Naive thymus-derived CD8-positive, alpha-beta T cell (primary cell): ENCODE data around the gene BCL7C. TPM values are rescaled to one million over a fixed set of nuclear protein-coding genes. Genes with fewer than 3 reads are reported as not detected.

Experiments used
- ATAC-seq, 2 donors: fragments of 150-1000 bp; cut with Tn5 transposase in 1 of 2; sonication (Bioruptor Pico), chemical (Tn5 transposase) in 1 of 2; 1 replicate in 1 of 2; 2 replicates in 1 of 2; pipeline ENCODE4 v1.10.0; 2021; ENCODE audit warnings: mild to moderate bottlenecking in 2 of 2, moderate library complexity in 2 of 2
- POLR2A ChIA-PET: fragments of 350-600 bp; sonication (Branson Sonifier 250); formaldehyde crosslinking; loops from one replicate; lab custom pipeline; 2021; ENCODE audit warnings: antibody characterized with exemption; lab: Charles Lee
- DNase-seq, 10 donors: peaks; one replicate each; pipeline versions ENCODE4 v3.0.0 to v3.0.0-alpha.2; 2020 to 2022
- H3K27ac Mint-ChIP-seq, 10 donors: one replicate each; pipeline ENCODE4 v1.8.0; 2020 to 2022; ENCODE audit warnings: mild to moderate bottlenecking in 10 of 10, mixed read lengths in 10 of 10, moderate library complexity in 4 of 10, inconsistent platforms in 1 of 10
- H3K27me3 Mint-ChIP-seq, 5 donors: one replicate each; pipeline ENCODE4 v1.8.0; 2021 to 2022; ENCODE audit warnings: mixed read lengths in 5 of 5
- H3K36me3 Mint-ChIP-seq, 3 donors: one replicate each; pipeline ENCODE4 v1.8.0; 2020 to 2022; ENCODE audit warnings: mixed read lengths in 3 of 3, mild to moderate bottlenecking in 2 of 3, inconsistent platforms in 1 of 3
- H3K4me1 Mint-ChIP-seq, 4 donors: one replicate each; pipeline ENCODE4 v1.8.0; 2021 to 2022; ENCODE audit warnings: mixed read lengths in 4 of 4
- H3K4me3 Mint-ChIP-seq, 10 donors: one replicate each; pipeline ENCODE4 v1.8.0; 2020 to 2022; ENCODE audit warnings: mild to moderate bottlenecking in 10 of 10, mixed read lengths in 10 of 10, moderate library complexity in 6 of 10, inconsistent platforms in 1 of 10
- H3K9me3 Mint-ChIP-seq, 9 donors: one replicate each; pipeline ENCODE4 v1.8.0; 2020 to 2022; ENCODE audit warnings: mixed read lengths in 9 of 9, mild to moderate bottlenecking in 3 of 9, inconsistent platforms in 1 of 9, moderate library complexity in 1 of 9
- polyA plus RNA-seq, 3 donors: library from polyadenylated mRNA; unstranded; fragments of 300-500 nt; fragmentation: Illumina TruSeq; gene quantifications; one replicate each; pipeline ENCODE4 v1.2.3, GENCODE V29; 2021
- total RNA-seq, 8 experiments: library from RNA in 2 of 8; stranded (reverse) in 2 of 8; gene quantifications; one replicate each; pipeline ENCODE4 v1.2.3 and lab custom pipeline; 2021 to 2026

Gene BCL7C
- total and polyA plus RNA-seq, 5 experiments from 2014 or later, result 24.2 to 38.8 (median 33.9) TPM

- POLR2A ChIA-PET, result interaction anchor here (1.3 to 2.0 kb wide), 2 partner anchors 14 to 122 kb away, joined by 3 to 7 read pairs; no protein-coding TSS in a partner anchor
- peak in 2 of 10 donors; percentile 21 to 30 for DNase-seq
- no peaks in the 10 kb centered on the region for H3K27me3 Mint-ChIP-seq
- H3K27ac Mint-ChIP-seq, result peak overlapping the region in 2 of 10 donors; percentile 5 to 37
- no peak overlapping the region for H3K4me3 Mint-ChIP-seq
- H3K4me1 Mint-ChIP-seq, result peaks cover 16 to 32% (median 20%) of the 10 kb centered on the region in 4 donors
- H3K36me3 Mint-ChIP-seq, result peaks cover 0 to 15% (median 1%) of the 10 kb centered on the region in 3 donors
- ATAC-seq, result peak in 1 of 2 donors; percentile 6
- H3K9me3 Mint-ChIP-seq, result no peaks in the 10 kb centered on the region
These were observed 34.0 kb upstream of the BCL7C start for GRCh38 chr16:30927789-30928378.

DNA sequence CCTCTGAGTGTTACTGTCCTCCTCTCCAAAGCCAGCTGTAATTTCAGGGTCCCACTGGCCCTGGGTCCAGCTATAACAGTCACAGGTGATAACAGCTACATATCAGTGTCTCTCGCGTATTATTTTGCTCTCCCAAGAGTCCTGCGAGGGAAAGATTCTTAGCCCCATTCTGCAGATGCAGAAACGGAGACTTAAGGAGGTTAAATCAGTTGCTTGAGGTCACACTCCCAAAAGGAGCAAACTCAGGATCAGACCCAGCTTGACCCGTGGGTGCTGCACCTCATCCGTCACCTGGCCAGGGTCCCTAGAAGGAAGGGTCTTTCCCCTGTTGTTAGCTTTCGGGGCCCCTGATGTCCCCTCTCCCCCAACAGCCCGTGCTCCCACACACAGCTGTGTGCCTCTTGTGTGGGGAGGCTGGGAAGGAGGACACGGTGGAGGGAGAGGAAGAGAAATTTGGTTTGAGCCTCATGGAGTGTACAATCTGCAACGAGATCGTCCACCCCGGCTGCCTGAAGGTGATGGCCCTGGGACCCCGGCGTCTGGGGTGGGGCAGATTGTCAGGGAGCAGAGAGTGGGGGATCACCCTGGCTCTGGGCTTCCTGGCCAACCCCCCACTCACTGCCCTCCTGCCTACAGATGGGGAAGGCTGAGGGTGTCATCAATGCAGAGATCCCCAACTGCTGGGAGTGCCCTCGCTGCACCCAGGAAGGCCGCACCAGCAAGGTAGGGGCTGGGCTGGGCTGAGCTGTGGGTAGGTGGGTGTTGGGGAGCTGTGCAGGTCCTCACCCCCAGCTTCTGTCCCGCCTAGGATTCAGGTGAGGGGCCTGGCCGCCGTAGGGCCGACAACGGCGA is 33.3 kb upstream of the BCL7C start:
- DNase-seq, result no peak
- Mint-ChIP-seq H3K27ac (peak overlapping the region in 4 of 10 donors; percentile 2 to 67 (median 44)), H3K36me3 (peaks cover 0 to 7% (median 0%) of the 10 kb centered on the region in 3 donors), H3K9me3 (no peaks in the 10 kb centered on the region), H3K27me3 (no peaks in the 10 kb centered on the region), H3K4me3 (peak overlapping the region in 3 of 10 donors; percentile 26 to 76 (median 49)), H3K4me1 (peaks cover 18 to 32% (median 22%) of the 10 kb centered on the region in 4 donors)
- ATAC-seq, result no peak
- POLR2A ChIA-PET, result interaction anchor here (1.3 to 2.0 kb wide), 2 partner anchors 15 to 122 kb away, joined by 3 to 7 read pairs; no protein-coding TSS in a partner anchor

DNA sequence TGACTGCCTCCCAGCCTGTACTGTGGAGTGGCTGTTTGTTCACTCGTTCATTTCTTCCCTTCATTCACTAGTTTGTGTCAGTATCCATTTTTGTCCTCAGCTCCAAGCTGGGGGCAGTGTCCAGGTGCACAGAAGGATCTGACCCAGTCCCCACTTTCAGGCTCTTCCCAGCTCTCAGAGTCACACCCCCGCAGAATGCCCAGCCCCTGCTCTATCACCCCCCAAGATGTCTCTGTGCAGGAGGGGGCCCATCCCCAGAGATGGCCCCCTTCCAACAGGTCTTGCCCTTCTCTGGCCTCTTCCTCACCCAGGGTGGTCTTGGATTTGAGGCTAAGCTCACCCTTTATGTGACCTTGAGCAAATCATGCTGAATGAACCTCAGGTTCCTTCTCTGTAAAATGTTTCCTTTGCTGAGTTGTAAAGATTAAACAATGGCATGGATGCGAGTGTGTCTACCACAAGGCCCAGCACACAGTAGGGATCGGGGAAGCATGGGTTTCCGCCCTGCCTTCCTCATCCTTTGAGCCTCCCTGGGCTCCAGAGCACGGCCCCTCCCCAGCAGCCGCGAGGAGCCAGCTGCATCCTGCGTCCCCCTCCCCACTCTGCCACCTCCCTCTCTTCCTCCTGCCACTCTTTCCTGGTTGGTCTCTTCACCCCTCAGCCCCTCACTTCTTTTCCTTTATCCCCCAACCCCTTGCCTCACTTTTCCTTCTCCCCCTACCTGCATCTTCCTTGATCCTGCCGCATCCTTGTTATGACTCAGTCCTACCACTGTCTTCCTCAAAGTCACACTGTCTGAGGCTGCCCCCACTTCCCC is 32.3 kb upstream of the BCL7C start:
- ATAC-seq, result no peak
- POLR2A ChIA-PET, result interaction anchor here (1.2 to 2.0 kb wide), 2 partner anchors 16 to 21 kb away, joined by 3 to 7 read pairs; no protein-coding TSS in a partner anchor
- H3K4me3 Mint-ChIP-seq, result peak overlapping the region in 8 of 10 donors; percentile 38 to 86 (median 55)

GRCh38 chr16:30925632-30925987 is 31.7 kb upstream of the BCL7C start:
- no peaks in the 10 kb centered on the region for H3K27me3 Mint-ChIP-seq
- ATAC-seq (no peak), DNase-seq (no peak)
- no peaks in the 10 kb centered on the region for H3K9me3 Mint-ChIP-seq
- POLR2A ChIA-PET, result interaction anchor here (0.8 to 1.2 kb wide), 2 partner anchors 21 to 944 kb away, joined by 3 read pairs; no protein-coding TSS in a partner anchor
- H3K36me3 Mint-ChIP-seq, result peaks cover 0 to 3% (median 0%) of the 10 kb centered on the region in 3 donors
- peak overlapping the region in 7 of 10 donors; percentile 38 to 86 (median 60) for H3K4me3 Mint-ChIP-seq
- H3K4me1 Mint-ChIP-seq, result peaks cover 21 to 36% (median 28%) of the 10 kb centered on the region in 4 donors
- peak overlapping the region in 1 of 10 donors; percentile 37 for H3K27ac Mint-ChIP-seq

More for the DNA sequence above, 32.3 kb upstream of the BCL7C start:
- Mint-ChIP-seq H3K9me3 (no peaks in the 10 kb centered on the region), H3K27me3 (no peaks in the 10 kb centered on the region), H3K4me1 (peaks cover 22 to 36% (median 28%) of the 10 kb centered on the region in 4 donors), H3K27ac (peak overlapping the region in 5 of 10 donors; percentile 2 to 67 (median 37)), H3K36me3 (peaks cover 0 to 7% (median 0%) of the 10 kb centered on the region in 3 donors)
- no peak for DNase-seq

- POLR2A ChIA-PET, result interaction anchor here (0.8 to 2.3 kb wide), 2 partner anchors 50 to 944 kb away, joined by 3 to 9 read pairs; no protein-coding TSS in a partner anchor
- Mint-ChIP-seq H3K4me3 (peak overlapping the region; percentile 31 to 81 (median 70)), H3K27ac (peak overlapping the region in 7 of 10 donors; percentile 16 to 76 (median 65))
These were observed 31.2 kb upstream of the BCL7C start for GRCh38 chr16:30924913-30925631.

DNA sequence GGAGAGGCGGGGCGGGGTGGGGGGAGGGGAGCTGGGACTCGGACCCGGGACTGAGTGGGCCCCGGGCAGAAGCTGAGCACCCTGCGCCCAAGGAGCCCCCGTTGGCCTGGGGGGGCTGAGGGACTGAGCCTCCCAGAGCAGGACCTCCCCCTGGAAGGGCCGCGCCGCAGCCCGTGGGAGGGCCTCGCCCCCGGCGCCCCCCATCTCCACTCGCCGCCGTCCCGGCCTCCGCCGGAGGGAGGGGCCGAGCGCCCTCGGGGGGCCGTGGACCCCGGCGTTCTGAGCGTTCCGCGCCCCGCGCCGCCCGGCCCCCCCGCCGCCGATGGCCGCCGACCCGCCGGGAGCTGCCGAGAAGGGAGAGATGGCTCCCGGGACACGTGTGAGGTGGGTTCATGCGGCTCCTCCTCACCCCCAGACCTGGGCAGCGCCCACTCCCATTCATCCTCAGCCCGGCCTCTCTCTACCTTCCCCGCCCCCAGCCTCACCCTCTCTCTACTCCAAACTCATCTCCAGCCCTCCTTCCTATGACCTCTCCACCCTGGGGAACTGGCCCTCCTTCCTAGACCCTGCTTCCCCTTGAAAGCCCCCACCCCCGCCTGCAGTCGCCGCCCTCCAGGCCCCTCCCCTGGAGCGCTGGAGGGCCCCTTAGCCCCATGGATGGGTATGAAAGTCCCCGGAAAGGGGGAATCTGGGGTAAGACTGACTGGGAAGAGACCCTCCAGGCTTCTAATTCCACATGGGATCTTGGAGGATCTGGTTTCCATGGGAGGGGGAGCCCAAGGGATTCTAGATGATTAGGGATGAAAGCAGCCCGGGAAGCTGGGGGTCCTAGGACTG is 30.4 kb upstream of the BCL7C start:
- Mint-ChIP-seq H3K27ac (peak overlapping the region in 6 of 10 donors; percentile 46 to 76 (median 67)), H3K4me1 (peaks cover 21 to 36% (median 28%) of the 10 kb centered on the region in 4 donors), H3K27me3 (no peaks in the 10 kb centered on the region), H3K36me3 (no peaks in the 10 kb centered on the region), H3K4me3 (peak overlapping the region; percentile 31 to 87 (median 70)), H3K9me3 (no peaks in the 10 kb centered on the region)
- POLR2A ChIA-PET, result interaction anchor here (0.8 to 2.3 kb wide), 5 partner anchors 22 to 546 kb away, joined by 3 to 9 read pairs (median 4); partner anchors contain the start of genes KAT8 and SETD1A
- peak in 1 of 10 donors; percentile 19 for DNase-seq
- ATAC-seq, result no peak

More at GRCh38 chr16:30924913-30925631, 31.2 kb upstream of the BCL7C start:
- ATAC-seq (no peak), DNase-seq (no peak)
- Mint-ChIP-seq H3K27me3 (no peaks in the 10 kb centered on the region), H3K9me3 (no peaks in the 10 kb centered on the region), H3K4me1 (peaks cover 21 to 36% (median 28%) of the 10 kb centered on the region in 4 donors), H3K36me3 (no peaks in the 10 kb centered on the region)

DNA sequence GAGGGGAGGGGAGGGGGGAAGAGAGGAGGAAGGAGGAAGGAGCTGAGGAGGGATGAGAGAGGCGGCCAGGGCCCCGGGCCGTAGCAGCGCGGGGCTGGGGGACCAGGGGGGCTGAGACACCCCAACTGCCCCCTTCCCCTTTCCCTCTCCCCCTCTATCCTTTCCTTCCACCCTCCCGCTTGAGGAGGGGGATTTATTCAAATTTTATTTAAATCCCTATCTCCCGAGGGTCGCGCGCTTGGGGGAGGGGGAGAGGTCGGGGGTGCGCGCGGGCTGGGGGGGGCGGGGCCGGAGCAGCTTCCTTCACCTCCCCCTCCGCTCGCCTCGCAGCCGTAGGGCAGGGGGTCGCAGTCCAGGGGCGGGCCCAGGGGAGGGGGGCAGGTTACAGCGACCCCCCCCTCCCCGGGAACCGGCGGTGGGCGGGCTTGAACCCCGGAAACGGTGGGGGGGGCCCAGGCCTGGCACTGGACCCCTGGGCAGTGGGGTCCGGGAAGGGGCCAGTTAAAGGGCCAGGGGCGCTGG is 29.7 kb upstream of the BCL7C start, which contains the start of gene FBXL19:
TSS of gene FBXL19 (plus strand) at position 19 of the 522 bp plus-strand sequence. CDS start 2,183 bp downstream, outside the sequence.
- no peak for DNase-seq
- no peak for ATAC-seq
- no peaks in the 10 kb centered on the region for H3K36me3 Mint-ChIP-seq
- peak within 1 kb of the TSS; percentile 97 to 100 (median 99) for H3K27ac Mint-ChIP-seq
- peaks cover 21 to 36% (median 28%) of the 10 kb centered on the region in 4 donors for H3K4me1 Mint-ChIP-seq
- no peaks in the 10 kb centered on the region for H3K9me3 Mint-ChIP-seq
- no peaks in the 10 kb centered on the region for H3K27me3 Mint-ChIP-seq
- H3K4me3 Mint-ChIP-seq, result peak within 1 kb of the TSS; percentile 96 to 100 (median 99)
- POLR2A ChIA-PET, result interaction anchor here (0.8 to 2.3 kb wide), 6 partner anchors 21 to 545 kb away, joined by 3 to 9 read pairs (median 4); partner anchors contain the start of genes KAT8 and SETD1A

DNA sequence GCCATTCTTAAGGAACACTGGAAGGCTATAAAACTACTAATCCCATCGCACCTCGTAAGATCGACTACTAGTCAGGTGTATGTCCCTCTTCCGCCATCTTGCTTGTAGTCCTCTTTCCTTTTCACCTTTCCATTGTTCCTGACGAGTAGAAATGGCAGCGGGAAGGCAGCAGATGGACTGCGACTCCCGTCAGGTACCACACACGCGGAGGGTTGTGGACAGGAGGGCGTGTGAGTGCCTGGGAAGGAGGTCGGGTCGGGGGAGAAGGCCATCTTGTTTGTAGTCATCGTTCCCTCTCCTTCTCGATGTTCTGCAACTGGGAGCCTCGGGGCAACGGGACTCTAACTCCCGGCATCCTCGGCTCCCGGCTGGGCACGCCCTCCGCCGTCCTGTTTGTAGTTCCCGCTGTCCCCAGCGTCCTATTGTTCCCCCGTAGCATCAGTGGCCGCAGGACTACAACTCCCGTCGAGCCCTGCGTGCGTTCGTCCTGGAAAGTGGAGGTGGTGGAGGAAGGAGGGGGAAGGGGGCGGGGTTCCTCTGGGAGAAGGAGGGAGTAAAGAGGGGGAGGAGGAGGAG is 29.2 kb upstream of the BCL7C start:
- peak overlapping the region; percentile 97 to 100 (median 99) for H3K27ac Mint-ChIP-seq
- POLR2A ChIA-PET, result interaction anchor here (0.8 to 2.3 kb wide), 5 partner anchors 21 to 263 kb away, joined by 3 to 9 read pairs (median 4); partner anchors contain the start of genes KAT8 and SETD1A
- H3K9me3 Mint-ChIP-seq, result no peaks in the 10 kb centered on the region
- H3K36me3 Mint-ChIP-seq, result no peaks in the 10 kb centered on the region
- H3K4me1 Mint-ChIP-seq, result peaks cover 21 to 34% (median 28%) of the 10 kb centered on the region in 4 donors
- no peaks in the 10 kb centered on the region for H3K27me3 Mint-ChIP-seq
- DNase-seq (peak in 9 of 10 donors; percentile 88 to 97 (median 94)), ATAC-seq (peak; percentile 69 to 70)
- peak overlapping the region; percentile 96 to 100 (median 99) for H3K4me3 Mint-ChIP-seq

DNA sequence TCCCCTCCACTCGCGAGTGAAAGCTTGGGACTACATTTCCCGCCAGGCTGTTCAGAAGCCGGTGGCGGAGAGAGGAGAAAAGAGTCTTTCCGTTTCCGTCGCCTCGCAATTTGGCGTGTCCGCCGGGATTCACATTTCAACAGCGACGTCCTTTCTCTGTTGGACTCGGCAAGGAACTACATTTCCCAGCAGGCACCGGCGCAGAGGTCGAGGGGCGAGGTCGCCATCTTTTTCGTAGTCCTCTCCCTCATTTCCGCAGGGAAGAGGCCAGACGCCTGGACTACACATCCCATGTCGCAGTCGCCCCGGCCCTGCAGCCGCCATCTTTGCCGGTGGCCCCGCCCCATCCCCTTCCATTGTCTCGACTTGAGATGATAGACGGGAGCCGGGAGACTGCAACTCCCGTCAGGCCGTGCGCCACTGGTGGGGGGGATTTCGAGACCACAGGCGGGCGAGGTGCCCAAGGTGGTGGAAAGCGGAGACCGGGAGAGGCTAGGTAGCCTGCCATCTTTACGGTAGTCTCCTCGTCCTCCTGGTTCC is 28.6 kb upstream of the BCL7C start:
- no peaks in the 10 kb centered on the region for H3K27me3 Mint-ChIP-seq
- no peaks in the 10 kb centered on the region for H3K9me3 Mint-ChIP-seq
- peak overlapping the region; percentile 96 to 100 (median 99) for H3K4me3 Mint-ChIP-seq
- H3K27ac Mint-ChIP-seq, result peak overlapping the region; percentile 97 to 100 (median 99)
- ATAC-seq, result peak; percentile 79 to 81
- peaks cover 21 to 33% (median 27%) of the 10 kb centered on the region in 4 donors for H3K4me1 Mint-ChIP-seq
- POLR2A ChIA-PET, result interaction anchor here (0.5 to 2.8 kb wide), 8 partner anchors 35 to 743 kb away, joined by 3 to 11 read pairs (median 4); partner anchors contain the start of genes PHKG2, RUSF1 and SETD1A
- H3K36me3 Mint-ChIP-seq, result no peaks in the 10 kb centered on the region
- DNase-seq, result peak; percentile 95 to 100 (median 100)
